ACC112 (cell line): Measurements from ENCODE around the gene CHCHD3.

Experiments
- H2AFZ ChIP-seq: fragments of 200-600 bp; sonication (generic); one replicate; pipeline ENCODE4 v1.6.0; 2017; ENCODE audit warnings: antibody characterized with exemption, low read length; ENCODE audit not compliant: unreplicated experiment
- H3K27ac ChIP-seq: fragments of 200-600 bp; sonication (generic); 2 replicates; pipeline ENCODE4 v1.5.1; 2014; ENCODE audit warnings: low read depth, mild to moderate bottlenecking, antibody characterized with exemption, low read length, moderate library complexity
- H3K27me3 ChIP-seq: fragments of 200-600 bp; sonication (generic); 2 replicates; pipeline ENCODE4 v1.6.1; 2014; ENCODE audit warnings: mild to moderate bottlenecking, antibody characterized with exemption, low read length, moderate library complexity, mixed read lengths; ENCODE audit not compliant: insufficient read depth
- H3K36me3 ChIP-seq: fragments of 200-600 bp; sonication (generic); 2 replicates; pipeline ENCODE4 v1.6.1; 2016; ENCODE audit warnings: mild to moderate bottlenecking, antibody characterized with exemption, low read length, moderate library complexity, mixed read lengths; ENCODE audit not compliant: insufficient read depth
- H3K4me1 ChIP-seq: fragments of 200-600 bp; sonication (generic); one replicate; pipeline ENCODE4 v1.6.1; 2016; ENCODE audit warnings: low read length, mixed read lengths; ENCODE audit not compliant: insufficient read depth, unreplicated experiment, control insufficient read depth
- H3K4me3 ChIP-seq: fragments of 200-600 bp; sonication (generic); 2 replicates; pipeline ENCODE4 v1.5.1; 2014; ENCODE audit warnings: mild to moderate bottlenecking, low read depth, low read length
- H3K79me2 ChIP-seq: fragments of 200-600 bp; sonication (generic); one replicate; pipeline ENCODE4 v1.6.0; 2016; ENCODE audit warnings: low read length; ENCODE audit not compliant: control insufficient read depth, unreplicated experiment, insufficient read depth

Gene CHCHD3

GRCh38 chr7:132800522-132800921 is 281.4 kb downstream of the CHCHD3 start:
- Histone ChIP-seq H2AFZ (no peak overlapping the region), H3K27ac (no peak overlapping the region), H3K79me2 (no peaks in the 10 kb centered on the region), H3K4me3 (no peak overlapping the region), H3K27me3 (no peaks in the 10 kb centered on the region), H3K4me1 (peaks cover 17% of the 10 kb centered on the region), H3K36me3 (no peaks in the 10 kb centered on the region)

- no peak overlapping the region for H2AFZ ChIP-seq
- no peaks in the 10 kb centered on the region for H3K79me2 ChIP-seq
- H3K27ac ChIP-seq = no peak overlapping the region
- no peak overlapping the region for H3K4me3 ChIP-seq
- H3K27me3 ChIP-seq = no peaks in the 10 kb centered on the region
- H3K36me3 ChIP-seq = no peaks in the 10 kb centered on the region
- H3K4me1 ChIP-seq = peaks cover 17% of the 10 kb centered on the region
These were observed 282.8 kb downstream of the CHCHD3 start for GRCh38 chr7:132799081-132799413.

GRCh38 chr7:132797152-132797551 is 284.7 kb downstream of the CHCHD3 start:
- no peaks in the 10 kb centered on the region for H3K36me3 ChIP-seq
- no peaks in the 10 kb centered on the region for H3K27me3 ChIP-seq
- H3K4me3 ChIP-seq = no peak overlapping the region

DNA sequence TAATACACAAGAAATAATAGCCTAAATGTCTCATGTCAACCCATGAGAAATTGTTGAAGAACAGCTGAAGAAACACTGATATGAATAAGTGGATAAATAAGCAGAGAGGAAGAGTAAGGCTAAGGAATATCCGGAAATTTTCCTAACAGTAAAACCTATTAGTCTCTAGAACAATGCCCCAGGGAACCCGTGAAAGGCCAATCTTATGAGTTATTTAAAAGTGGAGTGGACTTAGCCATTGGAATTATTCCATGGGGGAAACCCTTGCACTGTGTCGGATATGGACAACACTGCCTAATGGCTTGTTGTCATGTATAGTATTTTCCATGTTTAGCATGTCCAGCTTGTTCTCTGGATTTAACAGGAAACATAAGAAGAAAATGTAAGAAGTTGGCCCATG is 288.4 kb downstream of the CHCHD3 start:
- Histone ChIP-seq H3K4me3 (no peak overlapping the region), H3K4me1 (peaks cover 8% of the 10 kb centered on the region), H3K36me3 (no peaks in the 10 kb centered on the region), H3K27me3 (no peaks in the 10 kb centered on the region), H3K79me2 (no peaks in the 10 kb centered on the region), H2AFZ (no peak overlapping the region), H3K27ac (no peak overlapping the region)

More at GRCh38 chr7:132797152-132797551, 284.7 kb downstream of the CHCHD3 start:
- H3K4me1 ChIP-seq = peaks cover 17% of the 10 kb centered on the region
- no peak overlapping the region for H2AFZ ChIP-seq
- H3K27ac ChIP-seq = no peak overlapping the region
- no peaks in the 10 kb centered on the region for H3K79me2 ChIP-seq

GRCh38 chr7:132791036-132791435 is 290.9 kb downstream of the CHCHD3 start:
- H3K4me3 ChIP-seq = no peak overlapping the region
- H3K4me1 ChIP-seq = no peaks in the 10 kb centered on the region
- H3K36me3 ChIP-seq = 0 out of 2 replicates have a peak, but pooled peaks cover 5% of the 10 kb centered on the region
- H2AFZ ChIP-seq = no peak overlapping the region
- no peaks in the 10 kb centered on the region for H3K79me2 ChIP-seq
- no peaks in the 10 kb centered on the region for H3K27me3 ChIP-seq
- no peak overlapping the region for H3K27ac ChIP-seq

GRCh38 chr7:132790104-132790503 is 291.8 kb downstream of the CHCHD3 start:
- Histone ChIP-seq H3K36me3 (0 out of 2 replicates have a peak, but pooled peaks cover 5% of the 10 kb centered on the region), H2AFZ (no peak overlapping the region)

DNA sequence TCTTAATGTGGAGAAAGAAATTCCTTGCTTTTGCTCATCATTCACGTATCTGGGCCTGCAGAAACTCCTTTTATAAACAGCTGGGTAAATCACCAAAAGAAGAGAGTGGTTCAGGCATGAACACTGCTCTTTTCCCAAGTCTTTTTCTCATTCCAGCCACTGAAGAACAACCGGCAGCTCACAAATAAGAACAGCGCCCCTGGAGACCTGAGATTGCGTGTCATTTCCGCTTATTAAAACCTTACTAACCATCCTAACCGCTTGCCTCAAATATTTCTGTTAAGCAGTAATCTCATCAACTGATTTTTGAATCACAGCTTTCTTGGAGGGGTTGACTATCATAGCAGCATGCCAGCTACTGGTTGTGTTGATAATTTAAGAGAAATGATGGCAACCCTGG is 292.6 kb downstream of the CHCHD3 start:
- Histone ChIP-seq H3K27ac (no peak overlapping the region), H3K4me1 (peaks cover 4% of the 10 kb centered on the region), H3K36me3 (0 out of 2 replicates have a peak, but pooled peaks cover 5% of the 10 kb centered on the region), H3K4me3 (no peak overlapping the region), H2AFZ (no peak overlapping the region), H3K27me3 (no peaks in the 10 kb centered on the region), H3K79me2 (no peaks in the 10 kb centered on the region)

More at GRCh38 chr7:132790104-132790503, 291.8 kb downstream of the CHCHD3 start:
- Histone ChIP-seq H3K27ac (no peak overlapping the region), H3K4me1 (no peaks in the 10 kb centered on the region), H3K27me3 (no peaks in the 10 kb centered on the region), H3K79me2 (no peaks in the 10 kb centered on the region), H3K4me3 (no peak overlapping the region)

DNA sequence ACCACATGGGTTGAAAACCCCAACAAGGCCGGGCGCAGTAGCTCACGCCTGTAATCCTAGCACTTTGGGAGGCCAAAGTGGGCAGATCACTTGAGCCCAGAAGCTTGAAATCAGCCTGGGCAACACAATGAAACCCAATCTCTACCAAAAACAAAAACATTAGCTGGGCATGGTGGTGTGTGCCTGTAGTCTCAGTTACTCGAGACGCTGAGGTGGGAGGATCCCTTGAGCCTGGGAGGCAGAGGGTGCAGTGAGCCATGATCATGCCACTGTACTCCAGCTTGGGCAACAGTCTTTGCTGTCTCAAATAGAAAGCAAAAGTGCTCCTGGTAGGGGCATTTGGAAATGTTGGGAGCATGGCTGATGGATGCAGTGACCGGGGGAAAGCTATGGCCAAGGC is 296.0 kb downstream of the CHCHD3 start:
- Histone ChIP-seq H3K36me3 (0 out of 2 replicates have a peak, but pooled peaks cover 5% of the 10 kb centered on the region), H3K79me2 (no peaks in the 10 kb centered on the region), H3K27me3 (no peaks in the 10 kb centered on the region), H3K4me1 (peaks cover 22% of the 10 kb centered on the region), H3K4me3 (no peak overlapping the region), H3K27ac (no peak overlapping the region), H2AFZ (no peak overlapping the region)

GRCh38 chr7:132784406-132784805 is 297.5 kb downstream of the CHCHD3 start:
- peak overlapping the region; percentile 69 for H3K27ac ChIP-seq
- 0 out of 2 replicates have a peak, but pooled peaks cover 5% of the 10 kb centered on the region for H3K36me3 ChIP-seq
- peaks cover 22% of the 10 kb centered on the region for H3K4me1 ChIP-seq
- no peak overlapping the region for H3K4me3 ChIP-seq
- no peaks in the 10 kb centered on the region for H3K79me2 ChIP-seq
- no peaks in the 10 kb centered on the region for H3K27me3 ChIP-seq
- no peak overlapping the region for H2AFZ ChIP-seq

- Histone ChIP-seq H2AFZ (no peak overlapping the region), H3K27me3 (no peaks in the 10 kb centered on the region), H3K79me2 (no peaks in the 10 kb centered on the region), H3K4me1 (peaks cover 22% of the 10 kb centered on the region), H3K4me3 (no peak overlapping the region), H3K27ac (peak overlapping the region; percentile 69), H3K36me3 (0 out of 2 replicates have a peak, but pooled peaks cover 5% of the 10 kb centered on the region)
These were observed 298.1 kb downstream of the CHCHD3 start for GRCh38 chr7:132783824-132784223.

- Histone ChIP-seq H3K27ac (peak overlapping the region; percentile 69), H3K79me2 (no peaks in the 10 kb centered on the region), H2AFZ (no peak overlapping the region), H3K4me1 (peaks cover 22% of the 10 kb centered on the region), H3K36me3 (0 out of 2 replicates have a peak, but pooled peaks cover 4% of the 10 kb centered on the region), H3K27me3 (no peaks in the 10 kb centered on the region), H3K4me3 (no peak overlapping the region)
These were observed 298.9 kb downstream of the CHCHD3 start for GRCh38 chr7:132782777-132783640.
